Kidney epithelial cell (primary cell): ENCODE data around the gene LSS. TPM values are rescaled to one million over a fixed set of nuclear protein-coding genes. Genes with fewer than 3 reads are reported as not detected.

Experiments
- DNase-seq: peaks from one replicate; pipeline ENCODE4 v3.0.0-alpha.2; 2010; ENCODE audit warnings: low read depth
- H3K27me3 ChIP-seq: 2 replicates; pipeline ENCODE4 v1.6.0; 2011; ENCODE audit warnings: low read length; ENCODE audit not compliant: control insufficient read depth, insufficient read depth
- H3K36me3 ChIP-seq: 2 replicates; pipeline ENCODE4 v1.5.1; 2011; ENCODE audit warnings: low read length; ENCODE audit not compliant: control insufficient read depth, insufficient read depth
- H3K4me3 ChIP-seq: 2 replicates; pipeline ENCODE4 v1.5.1; 2011; ENCODE audit warnings: low read depth, mild to moderate bottlenecking, control low read depth, low read length
- total RNA-seq: library from RNA; depleted of rRNA; stranded (reverse); fragments of >200 nt; gene quantifications from 2 replicates; pipeline ENCODE4 v1.2.3, GENCODE V29; 2015
- TF ChIP-seq, protein P1 (sequence below): IDR thresholded peaks from 2 replicates; pipeline ENCODE4 v1.5.1; 2011; ENCODE audit warnings: mild to moderate bottlenecking, moderate library complexity, low read length, control low read depth, inconsistent platforms; ENCODE audit not compliant: insufficient read depth, poor library complexity, severe bottlenecking

Gene LSS
- total RNA-seq, 1 donor from 2014 or later: 74.5 TPM

DNA sequence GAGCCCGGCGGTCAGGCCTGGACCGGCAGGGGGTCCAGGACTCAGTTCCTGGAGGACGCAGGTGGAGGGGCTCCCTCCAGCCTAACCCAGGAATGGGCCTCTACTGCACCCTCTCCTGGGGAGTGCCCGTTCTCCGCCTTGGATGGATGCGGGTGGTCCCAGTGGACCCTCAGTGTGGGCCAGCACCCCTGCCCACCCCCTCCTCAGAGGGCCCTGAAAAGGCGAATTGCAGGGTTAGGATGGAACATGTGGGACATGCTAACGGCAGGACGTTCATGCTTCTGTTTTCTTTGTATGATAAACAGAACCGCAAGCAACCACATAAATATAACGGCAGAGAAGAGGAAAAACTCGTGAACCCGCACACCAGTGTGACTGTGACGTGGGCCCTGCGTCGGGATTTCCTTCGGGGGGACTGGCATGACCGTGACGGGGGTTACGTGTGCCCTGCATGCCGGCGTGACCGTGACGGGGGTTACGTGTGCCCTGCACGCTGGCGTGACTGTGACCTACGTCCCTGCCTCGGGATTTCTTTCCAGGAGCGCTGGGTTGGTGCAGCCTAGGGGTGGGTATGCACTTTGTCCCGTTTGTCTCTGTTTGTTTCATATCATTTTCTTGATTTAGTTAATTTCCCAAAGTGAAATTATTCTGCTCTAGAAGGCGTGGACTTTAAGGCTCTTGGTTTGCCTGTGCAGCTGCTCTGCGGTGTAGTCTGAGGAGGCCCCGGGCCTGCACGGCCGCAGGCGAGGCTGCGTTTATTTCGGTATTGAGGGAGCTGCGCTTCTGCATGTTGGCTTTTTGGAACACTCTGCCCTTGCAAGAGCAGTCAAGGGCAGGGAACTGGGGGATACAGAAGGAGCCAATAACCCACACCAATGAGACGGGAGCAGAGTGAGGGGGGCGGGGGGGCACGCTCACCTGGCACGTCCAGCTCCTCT lies 76.3 kb downstream of the LSS start:
- Histone ChIP-seq H3K27me3 (no peaks in the 10 kb centered on the region), H3K36me3 (no peaks in the 10 kb centered on the region), H3K4me3 (no peak overlapping the region)
- TF ChIP-seq, protein P1, sequence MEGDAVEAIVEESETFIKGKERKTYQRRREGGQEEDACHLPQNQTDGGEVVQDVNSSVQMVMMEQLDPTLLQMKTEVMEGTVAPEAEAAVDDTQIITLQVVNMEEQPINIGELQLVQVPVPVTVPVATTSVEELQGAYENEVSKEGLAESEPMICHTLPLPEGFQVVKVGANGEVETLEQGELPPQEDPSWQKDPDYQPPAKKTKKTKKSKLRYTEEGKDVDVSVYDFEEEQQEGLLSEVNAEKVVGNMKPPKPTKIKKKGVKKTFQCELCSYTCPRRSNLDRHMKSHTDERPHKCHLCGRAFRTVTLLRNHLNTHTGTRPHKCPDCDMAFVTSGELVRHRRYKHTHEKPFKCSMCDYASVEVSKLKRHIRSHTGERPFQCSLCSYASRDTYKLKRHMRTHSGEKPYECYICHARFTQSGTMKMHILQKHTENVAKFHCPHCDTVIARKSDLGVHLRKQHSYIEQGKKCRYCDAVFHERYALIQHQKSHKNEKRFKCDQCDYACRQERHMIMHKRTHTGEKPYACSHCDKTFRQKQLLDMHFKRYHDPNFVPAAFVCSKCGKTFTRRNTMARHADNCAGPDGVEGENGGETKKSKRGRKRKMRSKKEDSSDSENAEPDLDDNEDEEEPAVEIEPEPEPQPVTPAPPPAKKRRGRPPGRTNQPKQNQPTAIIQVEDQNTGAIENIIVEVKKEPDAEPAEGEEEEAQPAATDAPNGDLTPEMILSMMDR: no peak
- DNase-seq: no peak

DNA sequence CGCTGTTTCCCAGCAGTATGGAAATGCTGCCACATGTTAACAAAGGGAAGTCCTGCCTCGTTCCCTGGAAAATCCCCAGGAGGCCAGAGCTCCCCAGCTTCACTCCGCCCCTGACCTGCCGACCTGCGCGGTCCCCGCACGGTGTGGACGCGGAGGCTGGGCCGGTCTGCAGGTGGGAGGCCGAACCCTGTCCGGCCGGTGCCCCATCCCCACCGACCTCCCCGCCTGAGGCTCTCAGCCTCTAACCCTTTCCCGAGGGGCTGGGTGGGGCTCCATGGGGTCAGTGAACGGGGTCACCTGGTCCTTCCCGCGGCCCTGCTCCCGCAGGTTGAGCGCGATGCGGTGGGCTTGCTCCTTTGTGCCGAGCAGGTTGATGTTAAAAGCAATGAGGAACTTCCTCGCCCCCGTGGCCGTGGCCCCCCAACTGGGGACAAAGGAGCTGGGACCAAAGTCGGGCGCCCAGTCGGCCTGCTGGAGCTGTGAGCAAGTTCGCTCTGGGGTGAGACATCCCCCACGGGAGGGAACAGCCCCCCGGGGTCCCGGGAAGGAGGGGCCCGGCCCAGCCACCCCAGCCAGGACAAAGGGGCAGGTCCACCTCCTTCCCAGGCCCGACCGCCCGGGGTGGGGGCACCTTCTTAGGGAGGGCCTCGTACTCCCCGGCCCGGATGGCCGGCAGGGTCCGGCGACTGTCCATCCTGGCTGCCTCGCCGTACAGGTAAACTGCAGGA lies 77.1 kb downstream of the LSS start:
- Histone ChIP-seq H3K36me3 (no peaks in the 10 kb centered on the region), H3K27me3 (no peaks in the 10 kb centered on the region), H3K4me3 (no peak overlapping the region)
- no peak for DNase-seq
- TF ChIP-seq, protein P1: no peak

DNA sequence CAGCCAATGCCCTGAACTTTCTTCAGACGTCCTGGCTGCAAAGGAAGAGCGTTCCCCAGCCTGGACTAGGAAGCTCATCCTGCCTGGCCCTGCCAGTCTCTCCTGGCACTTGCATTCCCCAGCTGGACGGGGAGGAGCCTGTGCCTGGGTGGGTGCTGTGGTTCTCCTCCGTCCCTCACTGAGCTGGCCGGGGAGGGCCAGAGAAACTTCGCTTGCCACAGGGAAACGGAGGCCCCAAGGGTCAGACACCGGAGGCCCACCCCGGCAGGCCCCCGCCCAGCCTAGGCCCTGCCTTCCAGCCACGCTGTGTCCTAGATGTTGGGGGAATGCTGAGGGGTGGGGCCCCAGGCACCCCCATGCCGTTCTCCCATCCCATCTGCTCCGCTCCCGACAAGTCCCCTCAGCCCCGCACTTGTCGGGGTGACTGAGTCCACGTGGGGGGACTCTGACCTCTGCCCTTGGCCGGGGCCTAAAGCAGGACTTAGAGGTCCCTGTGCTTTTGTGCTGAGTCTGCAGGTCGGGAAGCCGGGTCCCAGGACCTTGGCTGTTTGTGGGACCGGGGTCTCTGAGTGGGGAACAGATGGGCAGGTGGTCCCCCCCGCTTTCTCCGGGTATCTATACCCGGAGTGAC lies 78.0 kb downstream of the LSS start:
- TF ChIP-seq, protein P1: no peak
- H3K27me3 ChIP-seq: no peaks in the 10 kb centered on the region
- no peak overlapping the region for H3K4me3 ChIP-seq
- no peak for DNase-seq
- H3K36me3 ChIP-seq: no peaks in the 10 kb centered on the region

DNA sequence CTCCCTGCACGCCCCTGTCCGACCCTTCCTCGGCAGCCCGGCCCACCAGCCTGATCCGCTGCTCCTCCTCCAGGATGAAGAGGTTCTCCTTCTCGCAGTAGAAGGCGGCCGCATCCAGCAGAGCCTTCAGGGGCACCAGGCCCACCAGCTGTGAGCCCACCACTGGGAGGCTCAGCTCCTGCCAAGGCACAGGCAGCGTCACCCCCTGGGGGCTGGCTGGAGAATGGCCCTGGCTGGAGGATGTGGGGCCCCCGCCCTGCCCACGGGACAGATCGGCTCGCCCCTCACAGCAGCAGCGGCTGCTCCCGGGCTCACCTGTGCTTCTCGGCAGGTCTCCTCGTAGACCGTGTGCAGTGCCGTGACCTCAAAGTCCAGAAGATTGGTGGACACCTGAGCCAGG lies 78.5 kb downstream of the LSS start:
- Histone ChIP-seq H3K4me3 (no peak overlapping the region), H3K36me3 (no peaks in the 10 kb centered on the region), H3K27me3 (no peaks in the 10 kb centered on the region)
- no peak for DNase-seq
- TF ChIP-seq, protein P1: no peak

DNA sequence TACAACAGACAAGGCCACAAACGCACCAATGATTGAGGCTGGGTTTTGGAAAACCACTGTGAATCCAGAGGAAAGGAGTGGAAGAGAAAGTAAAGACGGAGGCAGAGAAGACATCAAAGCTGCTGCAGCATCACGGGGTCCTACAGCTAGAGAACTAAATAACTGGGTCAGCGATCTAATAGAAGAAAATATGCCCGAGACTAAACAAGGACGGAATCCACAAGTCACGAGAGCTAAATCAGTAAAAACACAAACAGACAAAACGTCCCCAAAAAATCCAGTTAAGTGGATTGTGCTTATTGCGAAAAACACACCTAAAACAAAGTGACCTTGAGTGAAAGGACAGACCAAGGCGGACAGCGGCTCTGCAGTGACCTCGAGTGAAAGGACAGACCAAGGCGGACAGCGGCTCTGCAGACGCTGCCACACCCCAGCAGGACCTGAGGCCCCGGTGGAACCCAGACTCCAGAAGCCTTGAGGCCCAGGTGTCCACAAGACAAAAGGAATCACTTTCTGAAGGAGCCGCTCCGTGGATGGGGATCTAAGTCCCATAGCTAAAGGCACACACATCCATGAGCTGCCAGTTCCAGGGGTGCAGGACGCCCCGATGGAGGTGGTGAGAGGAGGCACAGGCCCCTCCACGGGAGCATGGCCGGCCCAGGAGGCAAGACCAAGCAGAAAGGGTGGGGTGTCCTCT lies 79.2 kb downstream of the LSS start:
- TF ChIP-seq, protein P1: no peak
- no peaks in the 10 kb centered on the region for H3K27me3 ChIP-seq
- DNase-seq: no peak
- H3K4me3 ChIP-seq: no peak overlapping the region
- no peaks in the 10 kb centered on the region for H3K36me3 ChIP-seq
